HFF-Myc (cell line): Measurements from ENCODE around the gene OR2AJ1.

ENCODE experiments used
- DNase-seq: peaks from one replicate; pipeline ENCODE4 v3.0.0-alpha.2; 2011; ENCODE audit warnings: low read depth; ENCODE audit errors: extremely low read depth
- H3K4me3 ChIP-seq: replicated peaks from 2 replicates; pipeline ENCODE4 v1.5.1; 2011; ENCODE audit warnings: low read depth, mild to moderate bottlenecking, control low read depth, low read length
- CTCF ChIP-seq: IDR thresholded peaks from 2 replicates; pipeline ENCODE4 v1.5.1; 2012; ENCODE audit warnings: mild to moderate bottlenecking, low read depth, low read length, control low read depth; ENCODE audit errors: missing control alignments

The OR2AJ1 gene

GRCh38 chr1:247948558-247948957 is 23.9 kb downstream of the OR2AJ1 start, which contains the start of gene OR2L8:
Gene OR2L8, plus strand, starts transcription at chr1:247948858. Its CDS starts 0 bp downstream, at chr1:247948858.
- no peak within 1 kb of the TSS for H3K4me3 ChIP-seq
- DNase-seq: no peak
- TF ChIP-seq CTCF: no peak

- DNase-seq: no peak
- no peak for TF ChIP-seq CTCF
- H3K4me3 ChIP-seq: no peak overlapping the region
Observed at GRCh38 chr1:247953408-247953807, 28.7 kb downstream of the OR2AJ1 start.

- no peak for TF ChIP-seq CTCF
- DNase-seq: no peak
- no peak overlapping the region for H3K4me3 ChIP-seq
Observed at GRCh38 chr1:247961791-247962190, 37.1 kb downstream of the OR2AJ1 start.

- H3K4me3 ChIP-seq: no peak overlapping the region
- no peak for DNase-seq
- no peak for TF ChIP-seq CTCF
Observed at GRCh38 chr1:247962911-247963588, 38.4 kb downstream of the OR2AJ1 start.

- DNase-seq: no peak
- no peak for TF ChIP-seq CTCF
- no peak within 1 kb of the TSS for H3K4me3 ChIP-seq
Observed at GRCh38 chr1:247964933-247965332, 40.2 kb downstream of the OR2AJ1 start, which contains the start of gene OR2AK2. Gene OR2AK2, plus strand, starts transcription at chr1:247965233. Its CDS starts 144 bp downstream, at chr1:247965377.

- TF ChIP-seq CTCF: no peak
- no peak overlapping the region for H3K4me3 ChIP-seq
- no peak for DNase-seq
Observed at GRCh38 chr1:247966532-247967204, 42.0 kb downstream of the OR2AJ1 start.
